Activated CD4-positive, CD25-positive, alpha-beta regulatory T cell (primary cell): ENCODE measurements around the gene ZMIZ1.

Experiments
- DNase-seq, 4 experiments: peaks; one replicate each; lab custom pipeline; 2025; lab: John Stamatoyannopoulos, UW

ZMIZ1 gene

GRCh38 chr10:79139124-79139835, 70.5 kb downstream of the ZMIZ1 start:
- no peak for DNase-seq

GRCh38 chr10:79140085-79140793, 71.5 kb downstream of the ZMIZ1 start:
- no peak for DNase-seq

GRCh38 chr10:79140855-79141254, 72.1 kb downstream of the ZMIZ1 start:
- no peak for DNase-seq

- DNase-seq, result no peak
Measured at GRCh38 chr10:79142064-79142491, 73.3 kb downstream of the ZMIZ1 start.

GRCh38 chr10:79142522-79143309, 74.0 kb downstream of the ZMIZ1 start:
- no peak for DNase-seq

GRCh38 chr10:79143879-79144278, 75.1 kb downstream of the ZMIZ1 start:
- DNase-seq, result no peak

GRCh38 chr10:79144351-79145173, 75.8 kb downstream of the ZMIZ1 start:
- no peak for DNase-seq

GRCh38 chr10:79145174-79145483, 76.4 kb downstream of the ZMIZ1 start:
- DNase-seq, result no peak

GRCh38 chr10:79145517-79146470, 77.0 kb downstream of the ZMIZ1 start:
- DNase-seq, result no peak

- DNase-seq, result no peak
Measured at GRCh38 chr10:79146611-79147130, 77.9 kb downstream of the ZMIZ1 start.

GRCh38 chr10:79147306-79147705, 78.5 kb downstream of the ZMIZ1 start:
- DNase-seq, result no peak

- no peak for DNase-seq
Measured at GRCh38 chr10:79147796-79148451, 79.2 kb downstream of the ZMIZ1 start.

GRCh38 chr10:79148452-79149344, 79.9 kb downstream of the ZMIZ1 start:
- no peak for DNase-seq

- no peak for DNase-seq
Measured at GRCh38 chr10:79149345-79149661, 80.5 kb downstream of the ZMIZ1 start.

- DNase-seq, result peak; percentile 12 to 32 (median 26)
Measured at GRCh38 chr10:79149662-79150443, 81.1 kb downstream of the ZMIZ1 start.

GRCh38 chr10:79150444-79150754, 81.6 kb downstream of the ZMIZ1 start:
- DNase-seq, result no peak

- DNase-seq, result no peak
Measured at GRCh38 chr10:79152423-79152817, 83.7 kb downstream of the ZMIZ1 start.

GRCh38 chr10:79153745-79154144, 85.0 kb downstream of the ZMIZ1 start:
- DNase-seq, result no peak
